ENCODE results near the gene RPRD1B.

The RPRD1B gene

DNA sequence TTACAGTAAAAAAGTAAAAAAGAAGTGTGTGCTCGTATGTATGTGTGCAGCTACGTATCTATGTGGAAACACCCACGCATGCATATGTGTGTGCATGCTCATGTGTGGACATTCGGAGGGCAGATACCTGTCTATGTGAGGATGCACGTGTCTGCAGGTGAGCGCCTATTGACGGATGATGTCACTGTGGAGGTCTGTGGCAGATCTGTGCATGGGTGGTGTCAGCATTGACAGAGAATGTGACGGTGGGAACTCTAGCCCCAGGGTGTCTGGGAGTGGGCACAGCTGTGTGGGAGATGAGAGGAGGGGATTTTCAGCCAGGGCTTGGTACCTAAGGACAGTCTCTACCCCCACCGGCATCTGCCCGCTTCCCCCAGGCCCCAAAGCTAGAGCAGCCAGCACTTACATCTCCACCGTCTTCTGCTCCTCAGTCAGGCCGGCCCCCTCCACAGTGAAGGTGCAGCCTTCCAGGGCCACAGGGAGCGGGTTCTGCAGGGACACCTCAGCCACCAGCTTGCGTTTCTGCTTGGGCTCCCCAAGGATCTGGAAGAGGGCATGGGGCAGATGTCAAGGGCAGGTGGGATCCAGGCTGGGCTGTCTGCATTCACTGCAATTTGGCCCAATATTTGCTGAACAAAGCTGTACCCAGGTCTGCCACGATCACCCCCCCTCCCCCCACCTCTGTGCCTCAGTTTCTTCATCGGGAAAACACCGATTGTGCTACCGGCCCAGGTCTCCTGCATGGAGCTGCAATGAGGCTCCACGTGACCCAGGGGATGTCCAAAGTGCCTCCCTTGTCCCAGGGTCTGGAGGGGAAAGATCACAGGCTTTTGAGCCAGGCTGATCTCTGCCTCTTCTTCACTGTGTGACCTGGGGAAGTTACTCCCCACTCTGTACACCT lies 97.4 kb downstream of the RPRD1B start:
- TF ChIP-seq ZFX (IDR thresholded peaks at IDR 0.05; ENCODE audit: borderline replicate concordance), result no peak
- TF ChIP-seq, protein P1, sequence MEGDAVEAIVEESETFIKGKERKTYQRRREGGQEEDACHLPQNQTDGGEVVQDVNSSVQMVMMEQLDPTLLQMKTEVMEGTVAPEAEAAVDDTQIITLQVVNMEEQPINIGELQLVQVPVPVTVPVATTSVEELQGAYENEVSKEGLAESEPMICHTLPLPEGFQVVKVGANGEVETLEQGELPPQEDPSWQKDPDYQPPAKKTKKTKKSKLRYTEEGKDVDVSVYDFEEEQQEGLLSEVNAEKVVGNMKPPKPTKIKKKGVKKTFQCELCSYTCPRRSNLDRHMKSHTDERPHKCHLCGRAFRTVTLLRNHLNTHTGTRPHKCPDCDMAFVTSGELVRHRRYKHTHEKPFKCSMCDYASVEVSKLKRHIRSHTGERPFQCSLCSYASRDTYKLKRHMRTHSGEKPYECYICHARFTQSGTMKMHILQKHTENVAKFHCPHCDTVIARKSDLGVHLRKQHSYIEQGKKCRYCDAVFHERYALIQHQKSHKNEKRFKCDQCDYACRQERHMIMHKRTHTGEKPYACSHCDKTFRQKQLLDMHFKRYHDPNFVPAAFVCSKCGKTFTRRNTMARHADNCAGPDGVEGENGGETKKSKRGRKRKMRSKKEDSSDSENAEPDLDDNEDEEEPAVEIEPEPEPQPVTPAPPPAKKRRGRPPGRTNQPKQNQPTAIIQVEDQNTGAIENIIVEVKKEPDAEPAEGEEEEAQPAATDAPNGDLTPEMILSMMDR (IDR thresholded peaks at IDR 0.05), result no peak

DNA sequence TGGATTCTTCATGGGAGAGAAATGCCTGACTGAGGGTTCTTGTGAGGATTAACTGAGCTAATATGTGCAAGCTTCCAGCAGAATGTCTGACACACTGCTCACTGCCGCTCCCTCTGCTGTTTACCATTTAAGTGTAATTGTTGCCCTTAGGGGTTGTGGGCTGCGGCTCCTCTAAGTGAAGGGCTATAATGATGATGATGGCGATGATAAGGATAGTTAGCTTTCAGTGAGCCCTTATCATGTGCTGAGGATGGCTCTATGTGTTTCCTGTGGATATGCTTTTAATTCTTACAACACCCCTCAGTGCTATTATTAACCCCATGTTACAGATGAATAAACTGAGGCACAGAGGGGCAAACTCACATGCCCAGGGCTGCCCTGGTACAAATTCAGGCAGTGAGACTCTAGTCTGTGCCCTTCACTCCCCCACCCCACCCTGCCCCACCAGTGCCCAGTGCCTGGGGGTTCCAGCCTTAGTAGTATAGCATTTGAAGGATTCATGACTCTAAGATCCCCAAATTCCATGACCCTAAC lies 98.1 kb downstream of the RPRD1B start:
- TF ChIP-seq, protein P1 (IDR thresholded peaks at IDR 0.05), result no peak
- no peak overlapping the region for H3K27ac ChIP-seq

More for the DNA sequence above, 97.4 kb downstream of the RPRD1B start:
- H3K27ac ChIP-seq, result no peak overlapping the region

DNA sequence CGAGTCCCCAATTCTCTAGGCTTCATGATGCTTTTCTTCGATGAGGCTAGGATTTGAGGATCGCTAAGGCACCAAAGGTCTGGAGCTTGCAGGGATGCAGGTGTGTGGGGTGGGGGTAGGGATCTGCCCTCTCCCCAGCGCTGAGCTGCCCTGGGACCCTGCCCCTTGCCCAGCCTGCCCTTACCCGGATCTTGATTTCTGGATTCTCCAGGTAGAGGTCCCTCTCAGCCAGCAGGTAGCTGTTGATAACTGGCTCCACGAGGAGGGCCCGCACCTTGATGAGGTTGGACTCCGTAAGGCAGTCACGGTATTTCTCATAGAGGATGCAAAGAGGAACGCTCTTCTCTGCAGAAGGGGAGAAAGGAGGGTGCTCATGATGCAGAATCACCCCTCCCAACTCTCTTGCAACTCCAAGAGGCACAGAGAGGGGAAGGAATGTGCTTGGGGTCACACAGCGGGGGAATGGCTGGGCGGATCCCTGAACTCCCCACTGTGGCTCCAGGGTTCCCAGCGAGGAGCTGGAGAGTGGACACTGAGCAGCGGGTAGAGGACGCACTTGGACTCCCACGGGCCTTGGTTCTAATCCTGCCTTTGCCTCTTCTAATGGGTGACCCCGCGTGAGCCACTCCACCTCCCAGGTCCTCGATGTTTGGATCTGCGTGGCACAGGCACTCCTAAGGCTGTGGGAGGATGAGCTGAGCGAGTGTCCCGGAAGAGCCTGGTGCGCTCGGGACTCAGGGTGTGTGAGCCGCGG lies 98.8 kb downstream of the RPRD1B start:
- TF ChIP-seq, protein P1 (IDR thresholded peaks at IDR 0.05), result no peak
- TF ChIP-seq ZFX (IDR thresholded peaks at IDR 0.05; ENCODE audit: borderline replicate concordance), result no peak
- H3K27ac ChIP-seq, result no peak overlapping the region

DNA sequence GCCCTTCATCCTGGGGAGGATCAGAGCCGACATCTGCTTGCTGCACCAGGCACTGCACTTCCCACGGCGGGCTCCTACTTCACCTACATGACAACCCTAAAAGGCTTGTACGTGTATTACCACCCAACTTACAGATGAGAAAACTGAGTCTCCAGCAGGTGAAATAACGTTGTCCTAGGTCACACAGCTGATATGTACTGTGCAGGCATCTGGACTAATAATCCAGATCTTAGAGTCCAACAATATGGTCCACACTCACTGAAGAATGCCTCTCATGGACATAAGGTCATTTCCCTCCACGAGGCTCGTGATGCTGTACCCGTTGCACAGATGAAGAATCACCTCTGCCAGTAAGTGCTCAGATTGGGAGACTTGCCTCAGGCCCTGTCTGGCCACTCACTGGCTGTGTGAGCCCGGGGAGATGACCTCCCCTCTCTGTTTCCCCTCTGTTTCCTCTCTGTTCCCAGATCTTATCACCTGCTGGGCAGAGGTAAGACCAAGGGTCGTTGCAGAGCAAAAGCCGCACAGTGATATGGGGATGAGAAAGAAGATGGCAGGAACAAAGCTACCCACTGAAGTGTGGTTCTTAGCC lies 99.5 kb downstream of the RPRD1B start:
- H3K27ac ChIP-seq, result no peak overlapping the region
- TF ChIP-seq, protein P1 (IDR thresholded peaks at IDR 0.05), result no peak
- no peak for TF ChIP-seq ZFX (IDR thresholded peaks at IDR 0.05; ENCODE audit: borderline replicate concordance)

DNA sequence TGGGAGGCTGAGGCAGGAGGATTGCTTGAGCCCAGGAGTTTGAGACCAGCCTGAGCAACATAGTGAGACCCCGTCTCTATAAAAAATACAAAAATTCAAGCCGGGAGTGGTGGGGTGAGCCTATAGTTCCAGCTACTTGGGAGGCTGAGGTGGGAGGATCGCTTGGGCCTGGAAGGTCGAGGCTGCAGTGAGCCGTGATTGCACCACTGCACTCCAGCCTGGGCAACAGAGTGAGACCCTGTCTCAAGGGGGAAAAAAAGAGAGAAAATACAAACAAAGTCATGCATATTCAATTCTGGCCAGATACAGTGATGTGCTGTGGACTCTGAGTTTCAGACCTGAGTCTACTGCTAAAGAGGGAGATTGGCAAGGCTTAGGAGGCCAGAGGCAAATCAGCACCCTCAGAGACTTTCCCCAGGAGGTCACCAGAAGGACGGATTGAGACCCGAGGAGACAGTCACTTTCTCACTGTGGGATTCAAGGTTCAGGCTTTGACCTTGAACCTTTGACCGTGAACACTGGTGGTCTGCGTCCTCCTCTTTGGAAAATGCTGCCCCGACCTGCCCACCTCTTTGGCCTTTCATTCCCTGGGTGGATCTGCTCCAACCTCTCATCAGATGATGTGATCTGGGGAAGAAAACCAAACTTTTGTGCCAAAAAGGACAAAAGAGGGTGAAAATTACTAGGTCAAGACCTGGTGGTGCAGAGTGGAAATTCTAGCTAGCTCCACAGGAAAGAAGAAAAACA lies 100.3 kb downstream of the RPRD1B start:
- TF ChIP-seq, protein P1 (IDR thresholded peaks at IDR 0.05), result no peak
- no peak for TF ChIP-seq ZFX (IDR thresholded peaks at IDR 0.05; ENCODE audit: borderline replicate concordance)
- no peak overlapping the region for H3K27ac ChIP-seq

DNA sequence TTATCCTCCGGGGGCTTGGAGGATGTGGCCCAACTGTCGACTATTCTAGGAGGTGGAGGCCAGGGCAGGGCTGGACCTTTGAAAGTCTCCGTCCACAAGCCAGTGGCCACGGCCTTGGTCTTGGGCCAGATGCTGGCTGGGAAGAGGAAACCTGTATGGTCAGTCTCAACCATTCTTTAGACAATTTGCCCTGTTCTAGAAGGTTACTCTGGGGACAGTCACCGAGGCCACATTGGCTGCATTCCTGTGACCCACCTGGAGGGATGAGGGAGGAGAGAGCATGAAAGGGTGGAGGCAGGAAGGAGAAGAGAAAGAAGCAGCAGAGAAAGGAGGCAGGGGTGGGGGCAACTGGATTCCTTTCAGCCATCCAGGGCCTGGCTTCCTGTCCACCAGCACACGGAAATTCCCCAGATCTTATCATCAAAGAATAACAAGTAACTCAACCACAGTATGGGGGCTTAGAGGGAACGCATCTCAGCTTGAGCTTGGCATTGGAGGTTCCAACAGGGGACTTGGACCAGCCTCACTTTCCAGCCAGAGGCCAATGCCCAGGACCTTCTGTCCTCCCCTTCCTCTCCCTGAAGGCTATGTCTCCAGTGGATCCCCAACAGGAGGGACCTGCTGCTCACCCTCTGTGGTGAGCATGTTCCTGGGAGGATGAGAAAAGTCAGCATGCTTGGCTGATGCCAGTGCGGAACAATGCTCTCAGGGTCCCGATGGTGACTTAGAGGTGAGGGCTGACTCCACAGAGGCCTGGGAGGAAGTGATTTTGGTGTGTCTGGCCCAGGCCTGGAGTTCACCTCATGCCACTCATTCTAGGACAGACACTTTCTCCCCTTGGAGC lies 101.1 kb downstream of the RPRD1B start:
- H3K27ac ChIP-seq, result no peak overlapping the region
- TF ChIP-seq, protein P1 (IDR thresholded peaks at IDR 0.05), result no peak
- no peak for TF ChIP-seq ZFX (IDR thresholded peaks at IDR 0.05; ENCODE audit: borderline replicate concordance)
